H9 (cell line): ENCODE data around the gene ADI1. TPM values are rescaled to one million over a fixed set of nuclear protein-coding genes. Genes with fewer than 3 reads are reported as not detected.
A peak's percentile ranks its signal among the peaks of the same experiment; 100 is the strongest.

Source experiments
- DNase-seq: peaks from one replicate; pipeline ENCODE4 v3.0.0-alpha.2; 2017
- H2AFZ ChIP-seq: one replicate; pipeline ENCODE4 v1.6.1; 2013; ENCODE audit warnings: mild to moderate bottlenecking, low read length, control low read depth, moderate library complexity
- H2AK5ac ChIP-seq: 2 replicates; pipeline ENCODE4 v1.6.1; 2013; ENCODE audit warnings: low read length, control low read depth, mixed read lengths; ENCODE audit not compliant: insufficient read length
- H2BK120ac ChIP-seq: one replicate; pipeline ENCODE4 v1.6.1; 2013; ENCODE audit warnings: low read depth, mild to moderate bottlenecking, low read length, control low read depth, inconsistent platforms; ENCODE audit not compliant: poor library complexity, severe bottlenecking
- H2BK12ac ChIP-seq: 2 replicates; pipeline ENCODE4 v1.6.1; 2013; ENCODE audit warnings: low read length, control low read depth, mixed read lengths, low read depth; ENCODE audit not compliant: insufficient read length
- H2BK15ac ChIP-seq: 2 replicates; pipeline ENCODE4 v1.6.1; 2013; ENCODE audit warnings: low read depth, low read length, control low read depth
- H2BK20ac ChIP-seq: one replicate; pipeline ENCODE4 v1.6.1; 2013; ENCODE audit warnings: low read depth, mild to moderate bottlenecking, low read length, control low read depth, inconsistent platforms; ENCODE audit not compliant: poor library complexity, severe bottlenecking
- H2BK5ac ChIP-seq: 2 replicates; pipeline ENCODE4 v1.6.1; 2013; ENCODE audit warnings: low read length, control low read depth, mixed read lengths; ENCODE audit not compliant: insufficient read length
- H3K14ac ChIP-seq: 2 replicates; pipeline ENCODE4 v1.6.1; 2013; ENCODE audit warnings: low read length, control low read depth; ENCODE audit not compliant: insufficient read depth
- H3K18ac ChIP-seq: 2 replicates; pipeline ENCODE4 v1.6.1; 2013; ENCODE audit warnings: low read depth, mild to moderate bottlenecking, mixed read lengths, low read length, control low read depth; ENCODE audit not compliant: insufficient read length
- H3K23ac ChIP-seq: 2 replicates; pipeline ENCODE4 v1.6.1; 2013; ENCODE audit warnings: low read length, control low read depth, mixed read lengths, low read depth; ENCODE audit not compliant: insufficient read length
- H3K23me2 ChIP-seq: 2 replicates; pipeline ENCODE4 v1.6.1; 2013; ENCODE audit warnings: low read depth, mild to moderate bottlenecking, mixed read lengths, low read length, control low read depth; ENCODE audit not compliant: insufficient read length, poor library complexity, severe bottlenecking
- H3K27ac ChIP-seq: 2 replicates; pipeline ENCODE4 v1.5.1; 2013; ENCODE audit warnings: low read length, control low read depth, mixed read lengths, low read depth; ENCODE audit not compliant: insufficient read length
- H3K27me3 ChIP-seq: 2 replicates; pipeline ENCODE4 v1.6.1; 2013; ENCODE audit warnings: low read length, control low read depth, inconsistent platforms; ENCODE audit not compliant: insufficient read depth
- H3K4ac ChIP-seq: 2 replicates; pipeline ENCODE4 v1.6.1; 2013; ENCODE audit warnings: low read depth, mild to moderate bottlenecking, control low read depth, inconsistent platforms, low read length, moderate library complexity
- H3K4me1 ChIP-seq: 2 replicates; pipeline ENCODE4 v1.6.1; 2013; ENCODE audit warnings: low read length, control low read depth, inconsistent platforms; ENCODE audit not compliant: insufficient read depth
- H3K4me2 ChIP-seq: 2 replicates; pipeline ENCODE4 v1.6.1; 2013; ENCODE audit warnings: low read length, control low read depth, mixed read lengths; ENCODE audit not compliant: insufficient read length, insufficient read depth
- H3K56ac ChIP-seq: 2 replicates; pipeline ENCODE4 v1.6.1; 2013; ENCODE audit warnings: low read depth, mild to moderate bottlenecking, mixed read lengths, low read length, control low read depth; ENCODE audit not compliant: insufficient read length
- H3K79me1 ChIP-seq: 2 replicates; pipeline ENCODE4 v1.6.1; 2013; ENCODE audit warnings: low read depth, mild to moderate bottlenecking, moderate library complexity, low read length, control low read depth, inconsistent platforms; ENCODE audit not compliant: insufficient read depth, poor library complexity, severe bottlenecking
- H3K79me2 ChIP-seq: 2 replicates; pipeline ENCODE4 v1.6.1; 2013; ENCODE audit warnings: low read length, control low read depth, inconsistent platforms; ENCODE audit not compliant: insufficient read depth
- H3K9ac ChIP-seq: 2 replicates; pipeline ENCODE4 v1.6.1; 2013; ENCODE audit warnings: low read length, control low read depth, mixed read lengths; ENCODE audit not compliant: insufficient read length; ENCODE audit errors: extremely low read depth
- H3K9me3 ChIP-seq: one replicate; pipeline ENCODE4 v1.6.1; 2013; ENCODE audit warnings: low read depth, low read length, inconsistent platforms; ENCODE audit not compliant: control insufficient read depth
- H3T11ph ChIP-seq: one replicate; pipeline ENCODE4 v1.6.1; 2013; ENCODE audit warnings: mild to moderate bottlenecking, low read length, control low read depth, inconsistent platforms
- H4K20me1 ChIP-seq: one replicate; pipeline ENCODE4 v1.6.1; 2013; ENCODE audit not compliant: control insufficient read depth, insufficient read length, insufficient read depth
- H4K5ac ChIP-seq: 2 replicates; pipeline ENCODE4 v1.6.1; 2013; ENCODE audit warnings: low read depth, mild to moderate bottlenecking, mixed read lengths, low read length, control low read depth; ENCODE audit not compliant: insufficient read length
- H4K8ac ChIP-seq: replicated peaks from 2 replicates; pipeline ENCODE4 v1.6.1; 2013; ENCODE audit warnings: low read length, control low read depth, mixed read lengths, low read depth; ENCODE audit not compliant: insufficient read length
- H4K91ac ChIP-seq: 2 replicates; pipeline ENCODE4 v1.6.1; 2013; ENCODE audit warnings: low read depth, mild to moderate bottlenecking, moderate library complexity, mixed read lengths, low read length, control low read depth; ENCODE audit not compliant: insufficient read length
- H3K27ac Mint-ChIP-seq, 3 experiments: 2 replicates in 2 of 3; 3 replicates in 1 of 3; pipeline ENCODE4 v1.8.0; 2020 to 2021; ENCODE audit warnings: mixed read lengths in 3 of 3, mild to moderate bottlenecking in 1 of 3, moderate library complexity in 1 of 3
- H3K27me3 Mint-ChIP-seq: 2 replicates; pipeline ENCODE4 v1.8.0; 2021; ENCODE audit warnings: low read depth, mild to moderate bottlenecking, moderate library complexity, mixed read lengths
- H3K36me3 Mint-ChIP-seq, 3 experiments: 2 replicates in 2 of 3; 3 replicates in 1 of 3; pipeline ENCODE4 v1.8.0; 2020 to 2021; ENCODE audit warnings: low read depth in 3 of 3, mixed read lengths in 3 of 3; ENCODE audit not compliant: insufficient read depth in 1 of 3
- H3K4me1 Mint-ChIP-seq, 2 experiments: 2 replicates each; pipeline ENCODE4 v1.8.0; 2020; ENCODE audit warnings: mixed read lengths in 2 of 2
- H3K4me3 Mint-ChIP-seq, 2 experiments: 2 replicates in 1 of 2; 3 replicates in 1 of 2; pipeline ENCODE4 v1.8.0; 2020 to 2021; ENCODE audit warnings: mild to moderate bottlenecking in 2 of 2, mixed read lengths in 2 of 2, moderate library complexity in 1 of 2
- H3K9me3 Mint-ChIP-seq, 2 experiments: 2 replicates in 1 of 2; 3 replicates in 1 of 2; pipeline ENCODE4 v1.8.0; 2020; ENCODE audit warnings: mild to moderate bottlenecking in 2 of 2, mixed read lengths in 2 of 2, moderate library complexity in 1 of 2
- WGBS: extraction: QIAGEN DNeasy Blood & Tissue Kit; methylation state at CpG from one replicate; pipeline ENCODE4 v1.1.7; 2013; ENCODE audit warnings: missing lambda C conversion rate, low lambda C conversion rate, mixed read lengths; ENCODE audit not compliant: insufficient read length; ENCODE audit errors: extremely low coverage; 5-methylcytosine and 5-hydroxymethylcytosine counted together
- total RNA-seq: library from RNA; stranded (reverse); gene quantifications from 2 replicates; pipeline ENCODE4 v1.2.1, GENCODE V29; 2021
- TF ChIP-seq, protein P1 (sequence below): fragments of 200-600 bp; sonication (generic); conservative IDR thresholded peaks from 3 replicates; pipeline ENCODE4 v1.8.0; 2021; ENCODE audit warnings: antibody characterized with exemption, mild to moderate bottlenecking

Gene ADI1
- total RNA-seq, 1 experiment from 2014 or later: 23.4 TPM

DNA sequence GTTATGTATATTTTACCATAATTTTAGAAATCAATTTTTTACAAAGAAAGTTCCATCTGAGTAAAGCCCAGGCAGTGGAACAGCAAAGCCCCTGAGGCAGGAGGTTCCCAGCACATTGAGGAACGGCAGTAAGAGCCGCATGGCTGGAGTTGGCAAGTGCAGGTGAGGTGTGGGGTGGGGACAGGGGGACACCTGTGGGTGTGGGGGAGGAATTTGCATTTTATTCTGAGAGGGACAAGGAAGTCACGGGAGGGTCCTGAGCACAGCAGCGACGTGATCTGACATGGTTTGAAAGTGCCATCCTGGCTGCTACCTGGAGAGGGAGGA lies 16.1 kb upstream of the ADI1 start:
- Histone ChIP-seq H3K9me3 (no peaks in the 10 kb centered on the region), H4K20me1 (no peaks in the 10 kb centered on the region), H3T11ph (no peak overlapping the region), H3K27ac (no peak overlapping the region), H2AK5ac (no peak overlapping the region), H3K9ac (no peak overlapping the region), H2BK120ac (no peak overlapping the region), H4K91ac (no peak overlapping the region), H2AFZ (no peak overlapping the region), H3K27me3 (no peaks in the 10 kb centered on the region), H3K23me2 (no peaks in the 10 kb centered on the region), H2BK12ac (no peak overlapping the region), H2BK5ac (no peak overlapping the region), H3K4me2 (no peak overlapping the region), H2BK20ac (no peak overlapping the region), H2BK15ac (no peak overlapping the region), H3K79me1 (no peaks in the 10 kb centered on the region), H3K18ac (no peak overlapping the region), H4K8ac (no peak overlapping the region), H3K23ac (no peak overlapping the region), H4K5ac (no peak overlapping the region), H3K4ac (no peak overlapping the region), H3K79me2 (no peaks in the 10 kb centered on the region), H3K14ac (no peak overlapping the region), H3K56ac (no peak overlapping the region), H3K4me1 (no peaks in the 10 kb centered on the region; the same call in 1 of the 2 replicates)
- peak overlapping the region; percentile 34 to 62 (median 52); a peak in 4 of 7 replicates for H3K27ac Mint-ChIP-seq
- H3K4me3 Mint-ChIP-seq: no peak overlapping the region
- no peak for DNase-seq
- H3K36me3 Mint-ChIP-seq: peaks cover 1 to 8% (median 8%) of the 10 kb centered on the region in 3 experiments; a peak in 5 of 7 replicates
- H3K4me1 Mint-ChIP-seq: peaks cover 12 to 19% of the 10 kb centered on the region in 2 experiments
- WGBS: no CpG with 5 or more reads among the region's 5 CpGs
- TF ChIP-seq, protein P1, sequence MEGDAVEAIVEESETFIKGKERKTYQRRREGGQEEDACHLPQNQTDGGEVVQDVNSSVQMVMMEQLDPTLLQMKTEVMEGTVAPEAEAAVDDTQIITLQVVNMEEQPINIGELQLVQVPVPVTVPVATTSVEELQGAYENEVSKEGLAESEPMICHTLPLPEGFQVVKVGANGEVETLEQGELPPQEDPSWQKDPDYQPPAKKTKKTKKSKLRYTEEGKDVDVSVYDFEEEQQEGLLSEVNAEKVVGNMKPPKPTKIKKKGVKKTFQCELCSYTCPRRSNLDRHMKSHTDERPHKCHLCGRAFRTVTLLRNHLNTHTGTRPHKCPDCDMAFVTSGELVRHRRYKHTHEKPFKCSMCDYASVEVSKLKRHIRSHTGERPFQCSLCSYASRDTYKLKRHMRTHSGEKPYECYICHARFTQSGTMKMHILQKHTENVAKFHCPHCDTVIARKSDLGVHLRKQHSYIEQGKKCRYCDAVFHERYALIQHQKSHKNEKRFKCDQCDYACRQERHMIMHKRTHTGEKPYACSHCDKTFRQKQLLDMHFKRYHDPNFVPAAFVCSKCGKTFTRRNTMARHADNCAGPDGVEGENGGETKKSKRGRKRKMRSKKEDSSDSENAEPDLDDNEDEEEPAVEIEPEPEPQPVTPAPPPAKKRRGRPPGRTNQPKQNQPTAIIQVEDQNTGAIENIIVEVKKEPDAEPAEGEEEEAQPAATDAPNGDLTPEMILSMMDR: no peak
- no peaks in the 10 kb centered on the region for H3K27me3 Mint-ChIP-seq
- no peaks in the 10 kb centered on the region; a peak in 1 of 5 replicates for H3K9me3 Mint-ChIP-seq
